Karpas-422 (cell line): ENCODE results near the gene TMEM40. TPM values are rescaled to one million over a fixed set of nuclear protein-coding genes. Genes with fewer than 3 reads are reported as not detected.

ENCODE experiments used
- DNase-seq: peaks from one replicate; pipeline ENCODE4 v3.0.0-alpha.2; 2015
- H2AFZ ChIP-seq: fragments of 200-600 bp; sonication (generic); 2 replicates; pipeline ENCODE4 v1.6.1; 2014; ENCODE audit warnings: antibody characterized with exemption, low read length, mixed read lengths
- H3K27ac ChIP-seq: fragments of 200-600 bp; sonication (generic); 2 replicates; pipeline ENCODE4 v1.5.1; 2014; ENCODE audit warnings: mild to moderate bottlenecking, low read length, moderate library complexity
- H3K27me3 ChIP-seq: fragments of 200-600 bp; sonication (generic); 2 replicates; pipeline ENCODE4 v1.6.1; 2014; ENCODE audit warnings: low read length, mixed read lengths
- H3K36me3 ChIP-seq: fragments of 200-600 bp; sonication (generic); 2 replicates; pipeline ENCODE4 v1.6.1; 2014; ENCODE audit warnings: low read length, mixed read lengths; ENCODE audit not compliant: insufficient read depth
- H3K4me1 ChIP-seq: fragments of 200-600 bp; sonication (generic); 2 replicates; pipeline ENCODE4 v1.6.1; 2014; ENCODE audit warnings: mild to moderate bottlenecking, low read length, mixed read lengths
- H3K4me2 ChIP-seq: fragments of 200-600 bp; sonication (generic); 2 replicates; pipeline ENCODE4 v1.6.1; 2014; ENCODE audit warnings: low read length, low read depth, mild to moderate bottlenecking; ENCODE audit not compliant: poor library complexity, severe bottlenecking
- H3K4me3 ChIP-seq: fragments of 200-600 bp; sonication (generic); 2 replicates; pipeline ENCODE4 v1.5.1; 2014; ENCODE audit warnings: mild to moderate bottlenecking, antibody characterized with exemption, low read length, mixed read lengths
- H3K79me2 ChIP-seq: fragments of 200-600 bp; sonication (generic); 2 replicates; pipeline ENCODE4 v1.6.1; 2014; ENCODE audit warnings: mild to moderate bottlenecking, low read length, mixed read lengths
- H3K9ac ChIP-seq: fragments of 200-600 bp; sonication (generic); 2 replicates; pipeline ENCODE4 v1.6.0; 2014; ENCODE audit warnings: low read length
- H3K9me2 ChIP-seq: fragments of 200-600 bp; sonication (generic), shearing (Covaris generic); replicated peaks from 2 replicates; pipeline ENCODE4 v1.6.0; 2014; ENCODE audit warnings: mild to moderate bottlenecking, low read length, moderate library complexity; ENCODE audit not compliant: insufficient read depth
- H3K9me3 ChIP-seq: fragments of 300-700, 200-600 bp; sonication (generic); 2 replicates; pipeline ENCODE4 v1.6.1; 2014; ENCODE audit warnings: low read length, mixed read lengths
- H4K20me1 ChIP-seq: fragments of 200-600 bp; sonication (generic); 2 replicates; pipeline ENCODE4 v1.6.1; 2014; ENCODE audit warnings: mild to moderate bottlenecking, antibody characterized with exemption, low read length, low read depth; ENCODE audit not compliant: insufficient read depth
- total RNA-seq: library from RNA; depleted of rRNA; stranded (reverse); fragments of >200 nt; shearing (Covaris generic); gene quantifications from 2 replicates; pipeline ENCODE4 v1.2.3, GENCODE V29; 2014; ENCODE audit warnings: low replicate concordance

TMEM40 gene
- total RNA-seq, 1 experiment from 2014 or later, result 0.26 TPM

DNA sequence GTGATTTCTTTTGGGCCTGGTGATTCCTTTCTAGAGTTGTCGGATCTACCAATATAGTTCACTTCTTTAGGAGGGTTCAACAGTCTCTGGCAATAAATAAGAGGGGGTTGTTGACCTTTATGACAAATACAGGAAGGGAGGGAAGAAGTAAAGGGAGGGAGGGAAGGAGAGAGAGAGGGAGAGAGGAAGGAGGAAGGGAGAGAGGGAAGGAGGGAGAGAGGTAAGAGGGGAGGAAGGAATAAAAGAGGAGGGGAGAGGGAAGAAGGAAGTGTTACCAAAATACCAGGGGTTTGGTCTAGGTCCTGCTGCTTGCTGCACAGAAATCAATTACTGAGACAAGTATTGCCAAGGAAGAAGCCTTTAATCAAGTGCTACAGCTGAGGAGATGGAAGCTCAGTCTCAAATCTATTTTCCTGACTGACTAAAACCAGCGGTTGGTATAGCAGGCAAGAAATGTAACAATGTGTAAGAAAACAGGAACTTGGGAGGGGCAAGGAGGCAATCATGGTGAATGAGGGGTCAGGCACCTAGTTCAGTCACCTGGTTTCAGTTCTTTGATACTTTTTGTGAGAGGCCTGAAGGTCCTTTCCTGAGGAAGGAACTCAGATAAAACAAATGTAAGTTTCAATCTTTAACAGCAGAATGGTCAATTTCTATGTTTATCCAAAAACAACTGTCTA lies 14.1 kb upstream of the TMEM40 start:
- H3K79me2 ChIP-seq, result no peaks in the 10 kb centered on the region
- no peak for DNase-seq

DNA sequence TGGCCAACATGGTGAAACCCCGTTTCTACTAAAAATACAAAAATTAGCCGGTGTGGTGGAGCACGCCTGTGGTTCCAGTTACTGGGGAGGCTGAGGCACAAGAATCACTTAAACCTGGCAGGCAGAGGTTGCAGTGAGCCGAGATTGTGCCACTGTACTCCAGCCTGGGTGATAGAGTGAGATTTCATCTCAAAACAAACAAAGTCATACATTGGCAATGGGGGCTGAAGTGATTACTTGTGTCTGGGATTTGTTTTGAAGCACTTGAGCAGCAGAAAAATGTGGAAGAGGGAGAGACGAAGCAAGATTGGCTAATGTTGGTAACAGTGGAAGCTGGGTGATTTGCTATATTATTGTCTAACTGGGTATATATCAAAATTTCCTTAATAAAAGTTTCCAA lies 13.4 kb upstream of the TMEM40 start:
- Histone ChIP-seq H3K4me1 (peaks cover 10% of the 10 kb centered on the region), H2AFZ (no peak overlapping the region), H3K9me3 (no peaks in the 10 kb centered on the region), H3K27me3 (peaks cover 2% of the 10 kb centered on the region; the same call in 1 of the 2 replicates), H3K9me2 (no peaks in the 10 kb centered on the region), H3K4me3 (no peak overlapping the region), H3K4me2 (no peak overlapping the region), H4K20me1 (no peaks in the 10 kb centered on the region), H3K36me3 (no peaks in the 10 kb centered on the region), H3K9ac (no peak overlapping the region), H3K27ac (no peak overlapping the region), H3K79me2 (no peaks in the 10 kb centered on the region)
- no peak for DNase-seq

More for the DNA sequence above, 14.1 kb upstream of the TMEM40 start:
- H3K4me3 ChIP-seq, result no peak overlapping the region
- H3K4me1 ChIP-seq, result peaks cover 10% of the 10 kb centered on the region
- no peak overlapping the region for H3K9ac ChIP-seq
- H3K9me3 ChIP-seq, result no peaks in the 10 kb centered on the region
- H3K4me2 ChIP-seq, result no peak overlapping the region
- H3K9me2 ChIP-seq, result no peaks in the 10 kb centered on the region
- no peak overlapping the region for H2AFZ ChIP-seq
- H3K36me3 ChIP-seq, result no peaks in the 10 kb centered on the region
- H3K27ac ChIP-seq, result no peak overlapping the region
- no peaks in the 10 kb centered on the region for H4K20me1 ChIP-seq
- peaks cover 2% of the 10 kb centered on the region; the same call in 1 of the 2 replicates for H3K27me3 ChIP-seq

DNA sequence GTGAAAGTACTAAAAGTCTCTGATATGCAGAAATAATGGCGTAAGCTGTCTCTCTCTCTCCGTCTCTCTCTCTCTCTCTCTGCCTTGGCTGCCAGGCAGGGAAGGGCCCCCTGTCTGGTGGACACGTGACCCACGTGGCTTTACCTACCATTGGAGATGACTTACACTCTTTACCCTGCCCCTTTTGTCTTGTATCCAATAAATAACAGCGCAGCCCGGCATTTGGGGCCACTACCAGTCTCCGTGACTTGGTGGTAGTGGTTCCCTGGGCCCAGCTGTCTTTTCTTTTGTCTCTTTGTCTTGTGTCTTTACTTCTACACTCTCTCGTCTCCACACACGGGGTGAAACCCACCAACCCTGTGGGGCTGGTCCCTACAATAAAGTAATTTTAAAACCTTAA lies 12.2 kb upstream of the TMEM40 start:
- H3K27ac ChIP-seq, result no peak overlapping the region
- peaks cover 2% of the 10 kb centered on the region; the same call in 1 of the 2 replicates for H3K27me3 ChIP-seq
- H3K9me2 ChIP-seq, result no peaks in the 10 kb centered on the region
- no peaks in the 10 kb centered on the region for H3K79me2 ChIP-seq
- H2AFZ ChIP-seq, result no peak overlapping the region
- no peak overlapping the region for H3K9ac ChIP-seq
- H3K4me2 ChIP-seq, result no peak overlapping the region
- H3K36me3 ChIP-seq, result no peaks in the 10 kb centered on the region
- H3K9me3 ChIP-seq, result no peaks in the 10 kb centered on the region
- no peaks in the 10 kb centered on the region for H4K20me1 ChIP-seq
- H3K4me3 ChIP-seq, result no peak overlapping the region
- DNase-seq, result no peak
- H3K4me1 ChIP-seq, result peaks cover 20% of the 10 kb centered on the region

DNA sequence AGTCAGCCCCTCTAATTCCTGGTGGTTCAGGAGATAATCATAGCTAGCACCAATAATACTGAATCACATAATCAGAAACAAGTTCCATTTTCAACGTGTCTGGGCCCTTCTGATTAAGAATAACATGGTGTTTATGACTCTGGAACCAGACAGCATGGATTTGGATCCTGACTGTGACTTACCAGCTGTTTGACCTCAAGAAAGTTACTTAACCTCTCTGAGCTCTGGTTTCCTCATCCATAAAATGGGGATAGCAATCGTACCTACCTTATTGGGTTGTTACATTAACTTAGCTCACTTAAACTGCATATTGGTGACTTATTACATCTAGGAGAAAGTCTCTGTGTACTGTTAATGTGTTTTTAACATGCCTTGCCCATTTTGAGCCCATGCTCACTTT lies 10.7 kb upstream of the TMEM40 start:
- Histone ChIP-seq H3K4me3 (no peak overlapping the region), H3K27ac (no peak overlapping the region), H3K4me2 (no peak overlapping the region), H3K4me1 (peaks cover 24% of the 10 kb centered on the region), H3K36me3 (no peaks in the 10 kb centered on the region), H3K27me3 (no peaks in the 10 kb centered on the region), H3K9me3 (no peaks in the 10 kb centered on the region), H2AFZ (no peak overlapping the region), H3K9me2 (no peaks in the 10 kb centered on the region), H3K9ac (no peak overlapping the region), H4K20me1 (no peaks in the 10 kb centered on the region), H3K79me2 (no peaks in the 10 kb centered on the region)
- no peak for DNase-seq

DNA sequence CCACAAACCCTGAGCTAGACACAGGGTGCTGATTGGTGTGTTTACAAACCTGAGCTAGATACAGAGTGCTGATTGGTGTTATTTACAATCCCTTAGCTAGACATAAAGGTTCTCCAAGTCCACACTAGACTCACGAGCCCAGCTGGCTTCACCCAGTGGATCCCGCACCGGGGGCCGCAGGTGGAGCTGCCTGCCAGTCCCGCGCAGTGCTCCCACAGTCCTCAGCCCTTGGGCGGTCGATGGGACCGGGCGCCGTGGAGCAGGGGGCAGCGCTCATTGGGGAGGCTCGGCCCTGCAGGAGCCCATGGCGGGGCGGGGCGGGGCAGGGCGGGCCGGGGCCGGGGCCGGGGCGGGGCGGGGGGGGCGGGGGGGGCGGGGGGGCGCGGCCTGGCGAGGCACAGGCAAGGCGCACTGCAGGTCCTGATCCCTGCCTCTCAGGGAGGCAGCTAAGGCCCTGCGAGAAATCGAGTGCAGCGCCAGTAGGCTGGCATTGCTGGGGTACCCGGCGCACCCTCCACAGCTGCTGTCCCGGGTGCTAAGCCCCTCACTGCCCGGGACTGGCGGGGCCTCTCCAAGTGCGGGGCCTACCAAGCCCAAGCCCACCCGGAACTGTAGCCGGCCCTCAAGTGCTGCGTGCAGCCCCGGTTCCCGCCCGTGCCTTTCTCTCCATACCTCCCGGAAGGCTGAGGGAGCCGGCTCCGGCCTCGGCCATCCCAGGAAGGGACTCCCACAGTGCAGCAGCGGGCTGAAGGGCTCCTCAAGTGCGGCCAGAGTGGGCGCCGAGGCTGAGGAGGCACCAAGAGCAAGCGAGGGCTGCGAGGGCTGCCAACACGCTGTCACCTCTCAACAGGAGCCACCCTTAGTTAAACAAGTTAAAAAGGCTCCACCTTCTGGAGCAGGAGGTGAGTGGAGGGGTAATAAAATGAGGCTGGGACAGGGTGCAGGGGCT lies 9.8 kb upstream of the TMEM40 start:
- H2AFZ ChIP-seq, result no peak overlapping the region

DNA sequence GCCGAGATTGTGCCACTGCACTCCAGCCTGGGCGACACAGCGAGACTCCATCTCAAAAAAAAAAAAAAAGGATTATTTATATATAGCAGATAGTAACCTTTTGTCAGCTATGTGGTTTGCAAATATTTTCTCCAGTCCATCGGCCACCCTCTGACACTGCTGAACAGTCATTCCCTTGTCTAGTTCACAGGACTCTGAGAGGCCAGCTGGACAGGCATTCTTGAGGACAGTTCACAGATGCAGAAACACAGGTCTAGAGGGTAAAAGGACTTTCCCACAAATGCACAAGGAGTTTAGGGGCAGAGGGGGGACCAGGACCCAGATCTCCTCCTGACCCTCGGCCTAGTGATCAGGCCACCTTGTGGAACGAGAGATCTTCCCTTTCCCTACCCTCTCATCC lies 7.5 kb upstream of the TMEM40 start:
- Histone ChIP-seq H2AFZ (no peak overlapping the region), H3K79me2 (no peaks in the 10 kb centered on the region), H3K27me3 (no peaks in the 10 kb centered on the region), H4K20me1 (no peaks in the 10 kb centered on the region), H3K9ac (peak overlapping the region; percentile 28), H3K27ac (no peak overlapping the region), H3K4me2 (peak overlapping the region; percentile 9), H3K4me3 (no peak overlapping the region), H3K36me3 (no peaks in the 10 kb centered on the region), H3K9me3 (no peaks in the 10 kb centered on the region), H3K4me1 (peaks cover 29% of the 10 kb centered on the region), H3K9me2 (no peaks in the 10 kb centered on the region)
- no peak for DNase-seq

More for the DNA sequence above, 9.8 kb upstream of the TMEM40 start:
- Histone ChIP-seq H4K20me1 (no peaks in the 10 kb centered on the region), H3K9ac (no peak overlapping the region), H3K9me3 (no peaks in the 10 kb centered on the region), H3K4me1 (peaks cover 24% of the 10 kb centered on the region), H3K4me3 (no peak overlapping the region), H3K36me3 (no peaks in the 10 kb centered on the region), H3K4me2 (no peak overlapping the region), H3K27me3 (no peaks in the 10 kb centered on the region), H3K79me2 (no peaks in the 10 kb centered on the region), H3K9me2 (no peaks in the 10 kb centered on the region), H3K27ac (no peak overlapping the region)
- DNase-seq, result no peak

DNA sequence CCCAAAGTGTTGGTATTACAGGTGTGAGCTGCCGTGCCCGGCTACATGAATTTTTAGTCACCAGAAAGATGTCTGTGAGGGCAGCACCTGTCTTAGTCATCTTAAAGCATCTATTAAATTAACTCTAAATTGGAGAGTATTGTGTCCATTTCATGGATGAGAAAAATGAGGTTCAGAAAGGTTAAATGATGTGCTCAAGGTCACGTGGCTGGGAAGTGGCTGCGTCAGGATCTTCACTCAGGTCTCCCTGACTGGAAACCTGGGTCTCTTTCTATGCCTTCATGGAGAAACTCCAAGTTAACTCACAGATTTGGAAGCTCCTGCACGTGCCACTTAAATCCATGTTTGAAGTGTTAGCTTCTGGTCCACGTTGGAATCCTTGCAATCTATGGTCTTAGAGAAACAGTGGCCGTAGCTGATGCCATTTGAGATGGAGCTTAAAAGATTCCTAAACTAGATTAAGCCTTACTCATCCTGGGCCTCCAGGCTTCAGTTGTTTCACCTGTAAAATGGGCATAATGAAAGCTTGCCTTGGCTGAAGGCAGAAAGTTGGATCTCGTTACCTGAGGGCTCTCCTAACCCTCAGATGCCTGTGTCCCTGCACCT lies 5.2 kb upstream of the TMEM40 start:
- no peak overlapping the region for H3K27ac ChIP-seq
- no peak overlapping the region for H2AFZ ChIP-seq
- no peak overlapping the region for H3K9ac ChIP-seq
- no peaks in the 10 kb centered on the region for H3K9me2 ChIP-seq
- no peak overlapping the region for H3K4me3 ChIP-seq
- no peaks in the 10 kb centered on the region for H3K9me3 ChIP-seq
- H3K4me2 ChIP-seq, result no peak overlapping the region
- no peaks in the 10 kb centered on the region for H4K20me1 ChIP-seq
- H3K36me3 ChIP-seq, result no peaks in the 10 kb centered on the region
- H3K79me2 ChIP-seq, result no peaks in the 10 kb centered on the region
- H3K4me1 ChIP-seq, result peaks cover 46% of the 10 kb centered on the region
- H3K27me3 ChIP-seq, result no peaks in the 10 kb centered on the region
- no peak for DNase-seq
